Karpas-422 (cell line): ENCODE results near the gene LRRC75A. TPM values are rescaled to one million over a fixed set of nuclear protein-coding genes. Genes with fewer than 3 reads are reported as not detected.

Experiments
- DNase-seq: peaks from one replicate; pipeline ENCODE4 v3.0.0-alpha.2; 2015
- H2AFZ ChIP-seq: fragments of 200-600 bp; sonication (generic); 2 replicates; pipeline ENCODE4 v1.6.1; 2014; ENCODE audit warnings: antibody characterized with exemption, low read length, mixed read lengths
- H3K27ac ChIP-seq: fragments of 200-600 bp; sonication (generic); 2 replicates; pipeline ENCODE4 v1.5.1; 2014; ENCODE audit warnings: mild to moderate bottlenecking, low read length, moderate library complexity
- H3K27me3 ChIP-seq: fragments of 200-600 bp; sonication (generic); 2 replicates; pipeline ENCODE4 v1.6.1; 2014; ENCODE audit warnings: low read length, mixed read lengths
- H3K36me3 ChIP-seq: fragments of 200-600 bp; sonication (generic); 2 replicates; pipeline ENCODE4 v1.6.1; 2014; ENCODE audit warnings: low read length, mixed read lengths; ENCODE audit not compliant: insufficient read depth
- H3K4me1 ChIP-seq: fragments of 200-600 bp; sonication (generic); 2 replicates; pipeline ENCODE4 v1.6.1; 2014; ENCODE audit warnings: mild to moderate bottlenecking, low read length, mixed read lengths
- H3K4me2 ChIP-seq: fragments of 200-600 bp; sonication (generic); 2 replicates; pipeline ENCODE4 v1.6.1; 2014; ENCODE audit warnings: low read length, low read depth, mild to moderate bottlenecking; ENCODE audit not compliant: poor library complexity, severe bottlenecking
- H3K4me3 ChIP-seq: fragments of 200-600 bp; sonication (generic); 2 replicates; pipeline ENCODE4 v1.5.1; 2014; ENCODE audit warnings: mild to moderate bottlenecking, antibody characterized with exemption, low read length, mixed read lengths
- H3K79me2 ChIP-seq: fragments of 200-600 bp; sonication (generic); 2 replicates; pipeline ENCODE4 v1.6.1; 2014; ENCODE audit warnings: mild to moderate bottlenecking, low read length, mixed read lengths
- H3K9ac ChIP-seq: fragments of 200-600 bp; sonication (generic); 2 replicates; pipeline ENCODE4 v1.6.0; 2014; ENCODE audit warnings: low read length
- H3K9me2 ChIP-seq: fragments of 200-600 bp; sonication (generic), shearing (Covaris generic); replicated peaks from 2 replicates; pipeline ENCODE4 v1.6.0; 2014; ENCODE audit warnings: mild to moderate bottlenecking, low read length, moderate library complexity; ENCODE audit not compliant: insufficient read depth
- H3K9me3 ChIP-seq: fragments of 300-700, 200-600 bp; sonication (generic); 2 replicates; pipeline ENCODE4 v1.6.1; 2014; ENCODE audit warnings: low read length, mixed read lengths
- H4K20me1 ChIP-seq: fragments of 200-600 bp; sonication (generic); 2 replicates; pipeline ENCODE4 v1.6.1; 2014; ENCODE audit warnings: mild to moderate bottlenecking, antibody characterized with exemption, low read length, low read depth; ENCODE audit not compliant: insufficient read depth
- total RNA-seq: library from RNA; depleted of rRNA; stranded (reverse); fragments of >200 nt; shearing (Covaris generic); gene quantifications from 2 replicates; pipeline ENCODE4 v1.2.3, GENCODE V29; 2014; ENCODE audit warnings: low replicate concordance

The LRRC75A gene
- total RNA-seq, 1 experiment from 2014 or later: 2.4 TPM

DNA sequence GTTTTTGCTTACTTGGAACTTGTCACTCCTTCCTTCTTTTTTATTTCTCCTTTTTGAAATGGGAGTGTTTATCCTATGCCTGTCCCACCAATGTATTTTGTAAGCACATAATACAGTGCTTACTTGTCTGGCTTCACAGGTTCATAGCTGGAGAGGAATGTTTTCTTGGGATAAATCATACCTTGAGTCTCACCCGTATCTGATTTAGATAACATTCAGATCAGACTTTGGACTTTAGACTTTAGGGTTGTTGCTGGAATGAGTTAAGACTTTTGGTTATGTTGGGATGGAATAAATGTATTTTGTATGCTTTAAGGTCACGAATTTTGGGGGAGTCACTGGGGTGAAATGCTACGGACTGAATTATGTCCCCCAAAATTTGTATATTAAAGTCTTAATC, 13.0 kb upstream of the LRRC75A start:
- H3K36me3 ChIP-seq: no peaks in the 10 kb centered on the region
- no peak overlapping the region for H2AFZ ChIP-seq
- H3K4me3 ChIP-seq: no peak overlapping the region
- no peaks in the 10 kb centered on the region for H3K9me2 ChIP-seq
- H3K27me3 ChIP-seq: no peaks in the 10 kb centered on the region
- H3K9me3 ChIP-seq: no peaks in the 10 kb centered on the region
- no peaks in the 10 kb centered on the region for H3K79me2 ChIP-seq
- H3K27ac ChIP-seq: no peak overlapping the region
- no peak for DNase-seq
- H4K20me1 ChIP-seq: no peaks in the 10 kb centered on the region
- H3K4me1 ChIP-seq: peaks cover 7% of the 10 kb centered on the region
- H3K4me2 ChIP-seq: no peak overlapping the region
- no peak overlapping the region for H3K9ac ChIP-seq

GRCh38 chr17:16496820-16497489, 5.0 kb upstream of the LRRC75A start:
- Histone ChIP-seq H3K36me3 (no peaks in the 10 kb centered on the region), H2AFZ (no peak overlapping the region), H3K27ac (no peak overlapping the region), H3K79me2 (no peaks in the 10 kb centered on the region), H3K9me3 (no peaks in the 10 kb centered on the region), H3K27me3 (no peaks in the 10 kb centered on the region), H3K9me2 (no peaks in the 10 kb centered on the region), H3K4me3 (no peak overlapping the region), H3K9ac (no peak overlapping the region), H4K20me1 (no peaks in the 10 kb centered on the region), H3K4me1 (peaks cover 9% of the 10 kb centered on the region), H3K4me2 (no peak overlapping the region)
- no peak for DNase-seq

GRCh38 chr17:16495980-16496819, 4.2 kb upstream of the LRRC75A start:
- H3K36me3 ChIP-seq: no peaks in the 10 kb centered on the region
- H3K79me2 ChIP-seq: no peaks in the 10 kb centered on the region
- no peak for DNase-seq
- H4K20me1 ChIP-seq: no peaks in the 10 kb centered on the region
- peaks cover 14% of the 10 kb centered on the region for H3K4me1 ChIP-seq
- H3K9ac ChIP-seq: no peak overlapping the region
- no peaks in the 10 kb centered on the region for H3K9me3 ChIP-seq
- H3K27me3 ChIP-seq: no peaks in the 10 kb centered on the region
- no peak overlapping the region for H2AFZ ChIP-seq
- H3K4me2 ChIP-seq: no peak overlapping the region
- H3K9me2 ChIP-seq: no peaks in the 10 kb centered on the region
- H3K4me3 ChIP-seq: no peak overlapping the region
- H3K27ac ChIP-seq: no peak overlapping the region

GRCh38 chr17:16495561-16495960, 3.6 kb upstream of the LRRC75A start:
- no peak for DNase-seq
- Histone ChIP-seq H4K20me1 (no peaks in the 10 kb centered on the region), H3K4me3 (no peak overlapping the region), H3K79me2 (no peaks in the 10 kb centered on the region), H3K4me2 (no peak overlapping the region), H3K27me3 (no peaks in the 10 kb centered on the region), H3K27ac (no peak overlapping the region), H3K9me2 (no peaks in the 10 kb centered on the region), H3K4me1 (peaks cover 17% of the 10 kb centered on the region), H3K9me3 (no peaks in the 10 kb centered on the region), H3K9ac (no peak overlapping the region), H3K36me3 (no peaks in the 10 kb centered on the region), H2AFZ (no peak overlapping the region)

DNA sequence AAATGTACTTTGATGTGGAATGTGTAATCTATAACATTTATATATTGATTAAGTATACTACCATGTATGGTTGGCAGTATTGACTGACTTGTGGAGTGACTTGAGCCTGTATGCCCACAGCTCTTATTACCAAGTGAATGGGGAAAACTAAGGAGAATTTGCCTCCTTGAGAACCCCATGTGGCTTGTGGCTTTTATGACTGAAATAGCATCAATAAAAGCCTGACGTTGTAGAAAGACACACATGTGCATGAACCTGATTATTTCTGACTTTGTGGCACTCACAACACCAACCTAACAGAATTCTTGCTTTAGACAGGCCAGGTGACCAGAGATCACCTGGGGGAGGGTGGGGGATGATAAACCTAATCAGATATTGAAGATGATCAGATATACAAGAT, 2.1 kb upstream of the LRRC75A start:
- Histone ChIP-seq H3K36me3 (no peaks in the 10 kb centered on the region), H3K79me2 (no peaks in the 10 kb centered on the region), H2AFZ (no peak overlapping the region), H3K27ac (no peak overlapping the region), H3K9me3 (no peaks in the 10 kb centered on the region), H3K27me3 (no peaks in the 10 kb centered on the region), H3K4me1 (peaks cover 21% of the 10 kb centered on the region), H3K4me3 (no peak overlapping the region), H3K9me2 (no peaks in the 10 kb centered on the region), H3K9ac (no peak overlapping the region), H4K20me1 (no peaks in the 10 kb centered on the region), H3K4me2 (no peak overlapping the region)
- no peak for DNase-seq

DNA sequence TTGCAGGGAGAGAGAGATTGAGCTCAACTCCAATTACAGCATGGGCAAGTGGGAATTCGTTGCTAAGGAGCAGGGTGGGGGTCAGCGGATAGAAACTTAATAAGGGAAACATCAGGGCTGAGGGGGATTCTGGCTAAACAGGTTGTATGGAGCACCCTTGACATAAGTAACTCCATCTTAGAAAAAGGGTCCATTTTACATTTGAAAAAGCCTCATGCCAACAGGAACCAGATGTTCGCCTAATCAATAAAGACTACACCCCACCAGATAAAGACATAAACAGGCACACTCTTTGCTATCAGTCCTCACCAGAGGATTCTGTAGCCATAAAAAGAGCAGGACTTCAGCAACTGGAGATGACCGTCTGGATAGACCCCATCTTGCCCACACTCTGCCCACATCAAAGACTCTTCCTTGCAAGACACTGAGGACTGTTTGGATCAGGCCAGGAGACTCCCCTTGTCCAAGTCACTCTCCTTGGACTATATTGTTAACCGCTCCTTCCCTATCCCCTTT, 1.6 kb upstream of the LRRC75A start:
- H3K27me3 ChIP-seq: no peaks in the 10 kb centered on the region
- no peaks in the 10 kb centered on the region for H3K9me2 ChIP-seq
- H2AFZ ChIP-seq: no peak overlapping the region
- H4K20me1 ChIP-seq: no peaks in the 10 kb centered on the region
- no peaks in the 10 kb centered on the region for H3K9me3 ChIP-seq
- no peak overlapping the region for H3K4me2 ChIP-seq
- DNase-seq: no peak
- peaks cover 26% of the 10 kb centered on the region for H3K4me1 ChIP-seq
- H3K79me2 ChIP-seq: no peaks in the 10 kb centered on the region
- no peak overlapping the region for H3K4me3 ChIP-seq
- H3K36me3 ChIP-seq: no peaks in the 10 kb centered on the region
- no peak overlapping the region for H3K9ac ChIP-seq
- no peak overlapping the region for H3K27ac ChIP-seq

DNA sequence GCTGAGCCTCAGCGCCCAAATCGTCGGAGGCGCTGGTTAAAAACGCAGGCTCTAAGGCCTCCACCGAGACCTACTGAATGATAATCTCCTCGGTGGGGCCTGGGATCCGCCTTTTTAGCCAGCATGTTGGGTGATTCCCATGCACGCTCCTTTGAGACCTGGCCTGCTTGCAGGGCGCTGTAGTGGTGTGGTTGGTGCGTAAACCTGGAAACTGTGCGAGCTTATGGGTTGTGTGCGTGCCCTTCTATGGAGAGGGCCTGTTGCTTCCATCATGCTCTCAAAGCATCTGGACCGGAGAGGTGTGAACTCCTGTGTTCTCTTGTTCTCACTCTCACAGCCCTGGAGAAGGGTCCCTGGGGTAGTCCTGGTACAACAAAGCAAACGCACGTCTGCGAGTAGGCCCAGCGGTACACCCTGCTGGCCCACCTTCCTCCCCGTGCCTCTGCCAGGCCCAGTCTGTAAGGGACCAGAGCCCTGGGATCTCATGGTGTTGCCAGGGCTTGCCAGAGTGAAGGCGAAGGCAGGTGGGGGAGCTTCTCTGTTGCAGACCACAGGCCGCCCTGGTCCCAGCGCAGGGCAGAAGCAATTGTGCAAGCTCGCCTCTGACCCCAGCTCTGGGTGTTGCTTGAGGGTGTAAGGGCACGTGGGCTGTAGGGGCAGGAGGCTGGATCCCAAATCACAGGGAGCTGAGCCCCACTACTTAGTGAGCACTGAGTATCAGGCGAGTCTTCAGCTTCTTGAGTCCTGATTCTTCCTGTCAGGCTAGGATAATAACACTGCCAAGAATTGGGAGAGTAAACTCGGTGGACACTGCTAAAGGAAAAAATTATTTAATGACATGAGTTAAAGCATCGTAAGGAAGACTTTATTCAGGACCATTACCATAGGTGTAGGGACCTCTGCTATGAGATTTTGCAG, 879 bp upstream of the LRRC75A start:
- no peak overlapping the region for H3K9ac ChIP-seq
- H3K79me2 ChIP-seq: no peaks in the 10 kb centered on the region
- DNase-seq: no peak
- no peaks in the 10 kb centered on the region for H3K9me2 ChIP-seq
- H3K9me3 ChIP-seq: no peaks in the 10 kb centered on the region
- no peaks in the 10 kb centered on the region for H3K27me3 ChIP-seq
- peaks cover 33% of the 10 kb centered on the region for H3K4me1 ChIP-seq
- H3K4me3 ChIP-seq: peak overlapping the region; percentile 55; the same call in 1 of the 2 replicates
- no peak overlapping the region for H3K27ac ChIP-seq
- peak overlapping the region; percentile 57 for H3K4me2 ChIP-seq
- H2AFZ ChIP-seq: no peak overlapping the region
- H3K36me3 ChIP-seq: no peaks in the 10 kb centered on the region
- H4K20me1 ChIP-seq: no peaks in the 10 kb centered on the region
